ENCODE data around the gene DCST2.

DCST2 gene

GRCh38 chr1:154974102-154974807 is 59.3 kb downstream of the DCST2 start, which contains the start of gene CKS1B:
TSS of gene CKS1B (plus strand) at chr1:154974681. CDS start at chr1:154974746, 65 bp downstream.
- H3K4me3 ChIP-seq (ENCODE audit: low read depth, low read length) = peak within 1 kb of the TSS; percentile 55
- H3K9me3 ChIP-seq (ENCODE audit: severe bottlenecking) = no peaks in the 10 kb centered on the region
- H3K27ac ChIP-seq = peak within 1 kb of the TSS; percentile 89
- no peak for TF ChIP-seq CTCF (IDR thresholded peaks at IDR 0.05; ENCODE audit: low read depth, low read length)
- DNase-seq = peak; percentile 100
- H3K36me3 ChIP-seq = peaks cover 22% of the 10 kb centered on the region
- H3K27me3 ChIP-seq (ENCODE audit: insufficient read depth, low read depth, severe bottlenecking) = no peaks in the 10 kb centered on the region

GRCh38 chr1:154973344-154974101 is 60.1 kb downstream of the DCST2 start:
- peak overlapping the region; percentile 89 for H3K27ac ChIP-seq
- peaks cover 18% of the 10 kb centered on the region for H3K36me3 ChIP-seq
- DNase-seq = peak; percentile 100
- H3K27me3 ChIP-seq (ENCODE audit: insufficient read depth, low read depth, severe bottlenecking) = no peaks in the 10 kb centered on the region
- TF ChIP-seq CTCF (IDR thresholded peaks at IDR 0.05; ENCODE audit: low read depth, low read length) = peak; percentile 20; the same call in 1 of the 2 replicates
- H3K9me3 ChIP-seq (ENCODE audit: severe bottlenecking) = no peaks in the 10 kb centered on the region
- H3K4me3 ChIP-seq (ENCODE audit: low read depth, low read length) = peak overlapping the region; percentile 55

- Histone ChIP-seq H3K4me3 (ENCODE audit: low read depth, low read length) (peak overlapping the region; percentile 55), H3K27ac (peak overlapping the region; percentile 89), H3K9me3 (ENCODE audit: severe bottlenecking) (no peaks in the 10 kb centered on the region), H3K36me3 (peaks cover 17% of the 10 kb centered on the region), H3K27me3 (ENCODE audit: insufficient read depth, low read depth, severe bottlenecking) (no peaks in the 10 kb centered on the region)
- TF ChIP-seq CTCF (IDR thresholded peaks at IDR 0.05; ENCODE audit: low read depth, low read length) = no peak
- peak; percentile 64 for DNase-seq
These were observed 60.9 kb downstream of the DCST2 start for GRCh38 chr1:154972517-154973343.

- Histone ChIP-seq H3K4me3 (ENCODE audit: low read depth, low read length) (no peak overlapping the region), H3K36me3 (peaks cover 17% of the 10 kb centered on the region), H3K27ac (peak overlapping the region; percentile 25; the same call in 1 of the 2 replicates), H3K9me3 (ENCODE audit: severe bottlenecking) (no peaks in the 10 kb centered on the region), H3K27me3 (ENCODE audit: insufficient read depth, low read depth, severe bottlenecking) (no peaks in the 10 kb centered on the region)
- DNase-seq = no peak
- no peak for TF ChIP-seq CTCF (IDR thresholded peaks at IDR 0.05; ENCODE audit: low read depth, low read length)
These were observed 61.4 kb downstream of the DCST2 start for GRCh38 chr1:154972213-154972516.

- DNase-seq = no peak
- no peak for TF ChIP-seq CTCF (IDR thresholded peaks at IDR 0.05; ENCODE audit: low read depth, low read length)
- Histone ChIP-seq H3K36me3 (peaks cover 24% of the 10 kb centered on the region), H3K27ac (peak overlapping the region; percentile 51), H3K9me3 (ENCODE audit: severe bottlenecking) (no peaks in the 10 kb centered on the region), H3K4me3 (ENCODE audit: low read depth, low read length) (no peak overlapping the region), H3K27me3 (ENCODE audit: insufficient read depth, low read depth, severe bottlenecking) (no peaks in the 10 kb centered on the region)
These were observed 62.1 kb downstream of the DCST2 start for GRCh38 chr1:154971341-154971998.

All from WERI-Rb-1 (cell line).